ENCODE data around the gene ACTR5. TPM values are rescaled to one million over a fixed set of nuclear protein-coding genes. Genes with fewer than 3 reads are reported as not detected.

The ACTR5 gene
- total RNA-seq, 4 donors from 2014 or later = 8.9 to 15.0 (median 12.2) TPM

DNA sequence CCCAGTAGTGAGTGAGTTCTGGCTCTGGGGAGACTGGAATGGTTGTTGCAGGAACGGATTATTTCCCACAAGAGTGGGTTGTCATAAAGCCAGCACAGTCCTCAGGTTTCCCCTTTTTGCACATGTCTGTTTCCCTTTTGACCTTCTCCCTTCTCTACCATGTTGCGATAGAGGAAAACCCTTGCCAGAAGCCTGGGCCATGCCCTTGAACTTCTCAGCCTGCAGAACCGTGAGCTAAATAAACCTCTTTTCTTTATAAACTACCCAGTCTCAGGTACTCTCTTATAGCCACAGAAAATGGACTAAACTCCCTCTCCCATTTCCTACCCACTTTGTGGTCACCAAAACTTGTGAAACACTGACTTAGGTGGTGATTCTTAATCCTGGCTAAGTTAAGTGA lies 50.0 kb downstream of the ACTR5 start:
- Histone ChIP-seq H3K4me3 (no peak overlapping the region), H3K36me3 (no peaks in the 10 kb centered on the region), H3K4me1 (no peaks in the 10 kb centered on the region), H3K9me3 (no peaks in the 10 kb centered on the region), H3K27ac (no peak overlapping the region), H3K27me3 (no peaks in the 10 kb centered on the region)
- WGBS = 78% methylated on average over 3 of the region's 3 CpGs
- TF ChIP-seq POLR2AphosphoS5 (IDR thresholded peaks at IDR 0.05) = no peak
- TF ChIP-seq, protein P1, sequence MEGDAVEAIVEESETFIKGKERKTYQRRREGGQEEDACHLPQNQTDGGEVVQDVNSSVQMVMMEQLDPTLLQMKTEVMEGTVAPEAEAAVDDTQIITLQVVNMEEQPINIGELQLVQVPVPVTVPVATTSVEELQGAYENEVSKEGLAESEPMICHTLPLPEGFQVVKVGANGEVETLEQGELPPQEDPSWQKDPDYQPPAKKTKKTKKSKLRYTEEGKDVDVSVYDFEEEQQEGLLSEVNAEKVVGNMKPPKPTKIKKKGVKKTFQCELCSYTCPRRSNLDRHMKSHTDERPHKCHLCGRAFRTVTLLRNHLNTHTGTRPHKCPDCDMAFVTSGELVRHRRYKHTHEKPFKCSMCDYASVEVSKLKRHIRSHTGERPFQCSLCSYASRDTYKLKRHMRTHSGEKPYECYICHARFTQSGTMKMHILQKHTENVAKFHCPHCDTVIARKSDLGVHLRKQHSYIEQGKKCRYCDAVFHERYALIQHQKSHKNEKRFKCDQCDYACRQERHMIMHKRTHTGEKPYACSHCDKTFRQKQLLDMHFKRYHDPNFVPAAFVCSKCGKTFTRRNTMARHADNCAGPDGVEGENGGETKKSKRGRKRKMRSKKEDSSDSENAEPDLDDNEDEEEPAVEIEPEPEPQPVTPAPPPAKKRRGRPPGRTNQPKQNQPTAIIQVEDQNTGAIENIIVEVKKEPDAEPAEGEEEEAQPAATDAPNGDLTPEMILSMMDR (IDR thresholded peaks at IDR 0.05) = no peak
- no peak for TF ChIP-seq EP300 (IDR thresholded peaks at IDR 0.05)
- TF ChIP-seq POLR2A (IDR thresholded peaks at IDR 0.05) = no peak
- DNase-seq (ENCODE audit: low spot score in 2 of 2) = no peak

DNA sequence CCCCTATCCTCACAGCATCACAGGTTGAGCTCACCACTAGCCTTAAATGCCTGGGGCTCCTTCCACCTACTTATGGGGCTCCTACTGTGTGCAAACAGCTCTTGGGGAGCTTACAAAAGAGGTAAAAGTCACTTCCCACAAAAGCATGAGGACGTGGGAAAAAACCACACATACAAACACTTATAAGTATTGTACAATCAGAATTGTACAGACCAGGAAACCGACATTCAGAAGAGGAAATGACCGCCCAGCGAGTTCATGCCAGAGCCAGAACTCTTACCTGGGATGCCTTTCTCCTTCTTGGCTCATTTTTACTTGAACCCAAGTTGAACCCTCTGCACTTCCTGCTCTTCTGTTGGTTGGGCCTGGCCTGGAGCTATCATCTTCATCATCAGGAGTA lies 50.9 kb downstream of the ACTR5 start:
- DNase-seq (ENCODE audit: low spot score in 2 of 2) = no peak
- 72% methylated on average over 4 of the region's 4 CpGs for WGBS
- H3K27ac ChIP-seq = no peak overlapping the region

DNA sequence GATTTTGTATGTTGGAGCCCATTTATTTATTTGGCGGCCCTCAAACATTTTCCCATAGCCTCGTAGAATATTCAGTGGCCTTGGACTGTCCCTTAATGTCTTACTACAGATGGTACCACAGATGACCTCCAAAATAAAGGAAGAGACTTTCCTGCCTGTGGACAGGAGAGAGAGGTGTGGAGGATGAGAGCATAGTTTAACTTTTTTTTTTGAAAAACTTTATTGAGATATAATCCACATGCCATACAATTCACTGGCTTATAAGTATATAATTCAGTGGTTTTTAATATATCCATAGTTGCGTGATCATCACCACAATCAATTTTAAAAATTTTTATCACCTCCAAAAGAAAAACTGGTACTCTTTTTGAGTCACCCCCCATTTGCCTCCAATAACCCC lies 52.6 kb downstream of the ACTR5 start:
- DNase-seq (ENCODE audit: low spot score in 2 of 2) = no peak
- peaks cover 11% of the 10 kb centered on the region for H3K27me3 ChIP-seq
- H3K4me1 ChIP-seq = peaks cover 7% of the 10 kb centered on the region
- no peaks in the 10 kb centered on the region for H3K36me3 ChIP-seq
- H3K4me3 ChIP-seq = no peak overlapping the region
- no peaks in the 10 kb centered on the region for H3K9me3 ChIP-seq
- WGBS = 88% methylated on average over 3 of the region's 3 CpGs
- TF ChIP-seq POLR2A (IDR thresholded peaks at IDR 0.05) (no peak), EP300 (IDR thresholded peaks at IDR 0.05) (no peak), POLR2AphosphoS5 (IDR thresholded peaks at IDR 0.05) (no peak)
- TF ChIP-seq, protein P1 (IDR thresholded peaks at IDR 0.05) = no peak
- H3K27ac ChIP-seq = no peak overlapping the region

More for the DNA sequence above, 50.9 kb downstream of the ACTR5 start:
- no peak overlapping the region for H3K4me3 ChIP-seq
- no peaks in the 10 kb centered on the region for H3K36me3 ChIP-seq
- no peaks in the 10 kb centered on the region for H3K4me1 ChIP-seq
- no peaks in the 10 kb centered on the region for H3K9me3 ChIP-seq
- no peaks in the 10 kb centered on the region for H3K27me3 ChIP-seq
- TF ChIP-seq, protein P1 (IDR thresholded peaks at IDR 0.05) = no peak
- TF ChIP-seq EP300 (IDR thresholded peaks at IDR 0.05) (no peak), POLR2AphosphoS5 (IDR thresholded peaks at IDR 0.05) (no peak), POLR2A (IDR thresholded peaks at IDR 0.05) (no peak)

DNA sequence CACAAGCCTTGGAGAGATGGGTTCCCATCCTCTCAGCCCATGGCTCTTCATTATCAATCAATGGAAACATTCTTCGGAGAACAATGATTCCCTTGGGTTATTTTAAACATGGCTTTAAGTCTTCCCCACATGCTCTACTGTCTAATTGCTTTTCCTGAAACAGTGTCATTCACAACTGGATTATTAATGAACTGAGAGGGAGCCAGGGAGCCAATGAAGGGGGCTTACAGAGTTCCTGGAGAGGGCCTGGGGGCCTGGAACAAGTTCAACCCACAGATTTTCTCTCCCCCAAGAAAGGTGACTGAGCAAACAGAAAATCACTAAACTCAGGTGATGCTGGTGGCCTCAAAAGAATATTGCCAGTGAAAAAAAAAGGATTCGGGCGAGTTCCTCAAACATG lies 56.0 kb downstream of the ACTR5 start:
- no peak for DNase-seq (ENCODE audit: low spot score in 2 of 2)
- no peak overlapping the region for H3K4me3 ChIP-seq
- H3K27ac ChIP-seq = peak overlapping the region; percentile 10
- H3K36me3 ChIP-seq = no peaks in the 10 kb centered on the region
- WGBS = 78% methylated on average over 3 of the region's 3 CpGs
- no peak for TF ChIP-seq EP300 (IDR thresholded peaks at IDR 0.05)
- TF ChIP-seq, protein P1 (IDR thresholded peaks at IDR 0.05) = no peak
- no peak for TF ChIP-seq POLR2AphosphoS5 (IDR thresholded peaks at IDR 0.05)
- TF ChIP-seq POLR2A (IDR thresholded peaks at IDR 0.05) = no peak
- no peaks in the 10 kb centered on the region for H3K9me3 ChIP-seq
- H3K4me1 ChIP-seq = peaks cover 18% of the 10 kb centered on the region
- H3K27me3 ChIP-seq = peaks cover 44% of the 10 kb centered on the region

DNA sequence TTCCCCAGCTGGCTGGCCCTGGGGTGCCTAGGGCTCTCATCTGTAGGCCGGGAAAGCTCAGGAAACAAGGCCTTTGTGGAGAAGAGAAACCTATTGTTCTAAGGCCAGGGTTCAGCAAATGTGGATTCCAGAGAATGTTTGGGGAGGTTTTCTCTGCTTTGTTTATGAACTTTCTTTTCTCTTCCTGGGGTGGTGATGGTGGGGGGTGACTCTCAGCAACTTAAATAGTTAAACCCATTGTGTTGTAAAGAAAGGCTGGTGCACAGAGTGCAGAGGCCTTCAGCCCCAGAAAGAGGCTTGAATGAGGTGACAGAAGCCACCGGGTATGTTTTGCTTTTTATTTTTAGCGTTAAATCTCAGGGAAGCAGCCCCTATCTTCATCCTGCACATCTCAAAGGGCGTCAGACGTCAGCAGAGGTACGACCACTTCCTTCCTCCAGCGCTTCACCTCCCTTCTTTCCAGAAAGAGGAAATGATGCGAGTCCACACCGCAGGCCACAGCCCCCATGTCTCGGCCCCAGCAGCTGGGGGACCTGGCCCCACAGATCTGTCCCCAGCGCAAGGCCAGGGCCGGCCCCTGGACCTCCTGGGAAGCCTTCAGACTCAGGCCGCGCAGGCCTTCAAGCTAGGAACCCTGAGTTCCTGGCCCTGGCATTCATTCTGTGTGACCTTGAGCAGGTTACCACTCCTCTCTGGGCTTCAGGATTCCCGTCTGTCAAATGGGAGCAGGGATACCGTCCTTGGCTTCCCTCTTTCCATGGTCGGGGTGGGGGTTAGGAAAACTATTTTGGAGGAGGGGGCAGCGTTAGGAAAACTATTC lies 56.6 kb downstream of the ACTR5 start:
- Histone ChIP-seq H3K4me3 (peak overlapping the region; percentile 51), H3K27me3 (peaks cover 51% of the 10 kb centered on the region), H3K36me3 (no peaks in the 10 kb centered on the region)

More for the DNA sequence above, 56.6 kb downstream of the ACTR5 start:
- DNase-seq (ENCODE audit: low spot score in 2 of 2) = no peak
- H3K9me3 ChIP-seq = no peaks in the 10 kb centered on the region
- peak overlapping the region; percentile 47 for H3K27ac ChIP-seq
- TF ChIP-seq EP300 (IDR thresholded peaks at IDR 0.05) (no peak), POLR2A (IDR thresholded peaks at IDR 0.05) (no peak), POLR2AphosphoS5 (IDR thresholded peaks at IDR 0.05) (no peak)
- TF ChIP-seq, protein P1 (IDR thresholded peaks at IDR 0.05) = no peak
- peaks cover 18% of the 10 kb centered on the region for H3K4me1 ChIP-seq
- 41% methylated on average over 17 of the region's 18 CpGs for WGBS
